DMS53 (cell line): ENCODE measurements around the gene AFG3L2.

Source experiments
- DNase-seq: peaks from one replicate; lab custom pipeline; 2025; lab: John Stamatoyannopoulos, UW

AFG3L2 gene

DNA sequence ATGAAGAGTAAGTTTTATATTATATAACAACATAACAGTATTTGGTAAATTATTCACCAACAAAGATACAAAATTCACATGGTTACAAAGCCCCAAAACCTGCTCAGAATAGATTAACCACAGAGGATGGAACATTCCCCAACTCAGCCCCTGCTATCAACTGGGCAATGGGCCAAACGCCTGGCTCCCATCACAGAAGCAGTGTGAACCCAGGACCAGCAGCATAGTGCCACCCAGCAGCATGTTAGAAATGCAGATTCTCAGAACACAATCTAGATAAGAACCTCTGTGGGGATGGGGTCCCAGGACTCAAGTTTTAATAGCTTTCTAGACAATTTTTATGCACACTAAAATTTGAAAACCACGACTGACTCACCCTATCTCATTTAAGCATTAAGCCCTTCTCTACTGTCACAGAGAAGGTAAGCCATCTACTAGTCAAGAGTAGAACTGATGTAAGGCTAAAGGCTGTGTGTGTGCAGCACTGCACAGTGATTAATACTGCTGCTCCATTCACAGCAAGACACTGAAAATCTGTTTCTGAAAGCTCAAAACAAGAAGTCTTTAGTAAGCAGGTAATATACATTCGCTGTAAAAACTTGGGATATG, 15.2 kb downstream of the AFG3L2 start:
- DNase-seq: no peak

DNA sequence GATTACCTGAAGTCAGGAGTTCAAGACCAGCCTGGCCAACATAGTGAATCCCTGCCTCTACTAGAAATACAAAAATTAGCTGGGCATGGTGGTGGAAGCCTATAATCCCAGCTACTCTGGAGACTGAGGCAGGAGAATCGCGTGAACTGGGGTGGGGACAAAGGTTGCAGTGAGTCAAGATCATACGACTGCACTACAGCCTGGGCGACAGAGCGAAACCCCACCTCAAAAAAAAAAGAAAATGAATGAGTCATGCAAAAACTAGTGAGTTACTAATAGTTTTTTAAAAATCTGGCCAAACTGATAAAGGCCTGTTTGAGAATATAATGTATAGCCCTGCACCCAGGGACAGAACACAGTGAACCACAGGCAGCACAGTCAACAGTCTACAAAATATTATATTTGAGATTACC, 17.5 kb downstream of the AFG3L2 start:
- no peak for DNase-seq

- DNase-seq: no peak
These were observed 24.8 kb downstream of the AFG3L2 start for GRCh38 chr18:12352188-12352587.

DNA sequence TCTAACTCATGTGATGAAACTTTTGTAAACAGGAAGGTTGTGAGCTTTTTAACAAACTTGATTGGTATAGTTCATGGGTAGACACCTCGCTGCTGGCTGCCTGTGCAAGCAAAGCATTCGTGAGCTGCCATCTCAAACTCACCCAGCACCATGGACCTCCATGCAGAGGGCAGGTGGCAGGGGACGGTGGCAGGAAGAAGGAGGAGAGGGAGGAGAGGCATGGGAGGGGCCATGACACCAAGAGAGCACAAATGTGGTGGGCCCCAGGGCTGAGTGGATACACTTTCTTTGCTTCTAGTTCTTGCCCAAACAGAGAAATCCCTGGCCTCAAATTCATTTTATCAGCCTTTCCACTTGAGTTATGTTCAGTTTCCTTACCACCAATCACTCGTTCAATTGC, 29.1 kb downstream of the AFG3L2 start:
- no peak for DNase-seq

DNA sequence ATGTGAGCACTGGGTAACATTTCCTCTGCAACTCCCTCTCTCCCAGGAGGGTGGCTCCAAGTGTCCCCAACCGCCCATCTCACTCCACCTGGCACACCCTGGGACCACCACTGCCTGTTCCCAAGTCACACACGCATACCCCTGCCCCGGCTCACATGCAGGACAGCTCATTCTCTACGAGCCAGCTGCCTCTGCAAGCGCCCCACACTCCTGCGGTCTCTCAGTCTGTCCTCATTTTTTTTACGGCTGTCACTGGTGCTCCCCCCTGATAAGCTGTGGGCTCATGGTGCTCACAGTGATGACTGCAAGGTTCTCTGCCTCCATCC, 30.8 kb downstream of the AFG3L2 start:
- DNase-seq: no peak

DNA sequence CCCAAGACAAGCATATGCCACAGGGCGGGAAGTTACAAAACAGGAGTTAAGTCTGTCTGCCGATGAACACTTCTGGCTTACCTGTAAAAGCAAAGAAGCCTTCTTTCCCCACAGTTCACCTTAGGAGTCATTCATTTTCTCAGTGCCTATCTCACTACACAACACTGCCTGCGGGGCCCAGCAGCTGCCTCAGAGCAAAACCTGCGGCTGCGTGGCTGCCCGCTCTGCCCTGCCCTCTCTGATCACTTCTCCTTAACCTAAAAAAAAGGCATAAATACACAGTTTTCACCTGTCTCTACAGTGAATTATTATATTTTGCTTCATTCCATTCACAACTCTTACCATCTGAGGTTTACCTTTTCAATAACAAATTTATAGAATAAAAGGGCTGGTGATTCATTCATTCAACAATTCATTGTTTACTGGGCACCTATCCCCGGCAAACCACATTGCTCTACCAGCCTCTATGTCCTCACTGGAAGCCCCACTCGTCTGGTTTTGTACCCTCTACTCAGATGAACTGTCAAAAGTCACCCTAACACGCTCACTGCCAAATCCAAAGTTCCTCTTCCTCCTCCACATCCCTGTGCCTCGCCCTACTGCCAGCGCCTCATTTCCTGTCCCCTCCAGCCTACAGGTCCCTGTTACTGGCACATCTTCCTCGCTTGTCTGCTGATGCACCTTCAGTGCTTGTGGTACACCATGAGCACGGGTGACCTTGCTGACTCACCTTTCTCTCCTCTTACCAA, 31.4 kb downstream of the AFG3L2 start:
- DNase-seq: no peak

DNA sequence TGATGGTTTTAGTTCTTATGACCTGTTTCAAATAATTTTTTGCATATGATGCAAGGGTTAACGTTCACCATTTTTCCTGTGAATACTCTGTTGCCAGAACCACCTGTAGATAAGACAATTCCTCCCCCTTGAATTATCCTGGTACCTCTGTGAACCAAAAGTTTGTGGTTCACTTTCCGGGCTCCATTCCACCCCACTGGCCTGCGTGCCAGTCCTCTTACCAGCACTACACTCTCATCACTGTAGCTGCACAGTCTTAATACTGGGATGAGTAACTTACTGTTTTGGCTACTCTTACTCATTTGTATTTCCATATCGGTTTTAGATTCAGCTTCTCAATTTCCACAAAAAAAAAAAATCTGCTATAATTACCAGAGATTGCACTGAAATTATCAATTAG, 34.4 kb downstream of the AFG3L2 start:
- DNase-seq: no peak

- DNase-seq: no peak
These were observed 35.9 kb downstream of the AFG3L2 start for GRCh38 chr18:12340945-12341660.

DNA sequence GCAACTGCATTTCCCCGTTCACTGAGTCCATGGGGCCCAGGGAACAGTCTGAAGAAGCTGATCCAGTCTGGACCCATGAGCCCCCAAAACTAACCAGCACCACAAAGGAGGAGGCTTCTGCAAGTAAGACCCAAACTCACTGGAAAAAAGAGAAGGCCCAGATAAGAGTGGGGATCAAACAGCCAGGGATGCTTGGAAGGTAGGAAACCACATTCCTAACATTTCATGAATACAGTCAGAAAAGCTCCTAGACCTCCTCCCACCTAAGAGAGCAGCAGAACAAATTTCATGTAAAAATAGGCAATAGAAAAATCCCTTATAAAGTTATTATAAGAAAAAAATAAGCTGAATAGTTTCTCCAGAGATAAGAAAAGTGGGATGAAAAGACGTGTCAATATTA, 38.6 kb downstream of the AFG3L2 start:
- no peak for DNase-seq

- DNase-seq: peak; percentile 57
These were observed 40.1 kb downstream of the AFG3L2 start for GRCh38 chr18:12336887-12337286.

GRCh38 chr18:12336171-12336613, 40.8 kb downstream of the AFG3L2 start:
- DNase-seq: peak; percentile 36

- DNase-seq: no peak
These were observed 41.5 kb downstream of the AFG3L2 start for GRCh38 chr18:12335503-12335902.

DNA sequence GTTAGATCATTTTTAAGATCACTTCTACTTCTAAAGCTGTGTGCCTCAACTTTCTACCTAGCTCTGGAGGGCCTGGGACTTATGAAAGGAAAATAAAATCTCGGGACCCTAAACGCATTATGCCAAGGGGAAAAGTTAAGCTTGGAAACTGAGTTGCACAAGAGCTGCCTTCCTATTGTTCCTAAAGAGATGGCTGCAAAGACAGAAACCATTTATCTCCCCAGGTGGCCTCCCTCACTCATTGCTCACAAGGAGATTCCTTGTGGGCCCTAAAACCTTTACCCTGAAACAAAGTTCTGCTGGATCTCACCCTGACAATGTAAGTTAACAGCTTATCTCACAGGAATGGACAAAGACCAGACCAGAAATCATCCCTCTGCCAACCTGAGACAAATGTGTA, 42.2 kb downstream of the AFG3L2 start:
- DNase-seq: no peak

DNA sequence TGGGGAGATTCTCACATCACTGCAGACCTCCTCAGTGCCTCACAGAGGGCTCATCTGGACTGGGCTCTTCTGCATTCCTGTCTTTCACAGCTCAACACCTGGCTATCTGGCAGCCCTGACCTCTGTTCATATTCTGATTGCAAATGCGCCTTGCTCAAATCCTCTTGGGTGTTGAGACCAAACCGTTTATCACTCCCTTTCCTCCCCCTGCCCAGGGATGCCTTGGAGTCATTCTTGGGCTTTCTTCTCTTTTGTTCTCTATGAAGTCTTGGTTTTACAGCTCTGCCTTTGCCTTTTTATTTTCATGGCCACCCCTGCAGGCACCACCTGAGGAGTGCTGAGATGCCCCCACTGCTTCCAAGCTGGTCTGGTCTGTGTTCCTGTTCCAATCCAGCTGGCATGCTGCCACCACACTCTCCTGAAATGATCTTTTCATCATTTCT, 42.6 kb downstream of the AFG3L2 start:
- no peak for DNase-seq

DNA sequence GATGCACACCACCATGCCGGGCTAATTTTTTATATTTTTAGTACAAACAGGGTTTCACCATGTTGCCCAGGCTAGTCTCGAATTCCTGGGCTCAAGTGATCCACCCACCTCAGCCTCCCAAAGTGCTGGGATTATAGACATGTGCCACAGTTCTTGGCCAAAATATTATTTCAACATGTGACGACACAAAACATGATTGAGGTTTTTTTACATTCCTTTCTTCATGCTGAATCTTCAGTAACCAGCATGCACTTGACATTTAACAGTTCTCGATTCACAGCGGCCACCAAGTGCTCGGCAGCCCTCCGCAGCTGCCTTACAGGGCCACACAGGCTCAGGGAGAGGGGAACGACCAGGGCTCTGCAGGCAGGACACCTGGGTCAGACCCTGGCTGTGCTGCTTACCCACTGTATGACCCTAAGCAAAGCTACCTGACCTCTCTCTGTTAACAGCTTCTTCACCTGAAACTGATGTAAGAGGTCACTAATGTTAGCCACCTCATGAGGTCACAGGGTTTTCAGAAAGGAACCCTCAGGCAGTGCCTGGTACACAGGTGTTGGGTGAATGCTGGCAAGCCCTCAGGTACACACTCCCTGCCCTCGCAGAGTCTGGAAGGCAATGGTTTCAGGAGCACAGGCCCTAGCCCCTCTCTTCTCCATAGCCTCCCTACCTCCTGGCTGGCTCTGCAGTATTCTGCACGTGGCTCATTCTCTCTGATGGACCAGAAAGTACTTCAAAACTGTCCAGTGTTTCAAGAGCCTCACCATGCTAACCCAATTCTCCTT, 43.3 kb downstream of the AFG3L2 start:
- DNase-seq: no peak

DNA sequence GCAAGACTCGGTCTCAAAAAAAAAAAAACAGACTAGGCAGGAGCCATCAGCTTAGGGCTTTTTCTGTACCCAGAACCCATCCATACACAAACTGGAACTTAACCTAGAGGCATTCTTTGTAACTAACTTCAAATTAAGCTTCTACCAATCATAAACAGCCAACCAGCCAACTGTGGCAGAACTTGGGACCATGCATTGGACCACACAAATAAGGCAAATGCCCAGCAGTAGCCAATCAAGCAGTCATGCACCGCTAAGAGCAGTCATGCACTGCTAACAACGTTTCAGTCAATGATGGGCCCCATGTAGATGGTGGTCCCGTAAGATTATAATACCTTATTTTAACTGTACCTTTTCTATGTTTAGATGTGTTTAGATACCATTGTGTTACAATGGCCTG, 46.3 kb downstream of the AFG3L2 start:
- no peak for DNase-seq

DNA sequence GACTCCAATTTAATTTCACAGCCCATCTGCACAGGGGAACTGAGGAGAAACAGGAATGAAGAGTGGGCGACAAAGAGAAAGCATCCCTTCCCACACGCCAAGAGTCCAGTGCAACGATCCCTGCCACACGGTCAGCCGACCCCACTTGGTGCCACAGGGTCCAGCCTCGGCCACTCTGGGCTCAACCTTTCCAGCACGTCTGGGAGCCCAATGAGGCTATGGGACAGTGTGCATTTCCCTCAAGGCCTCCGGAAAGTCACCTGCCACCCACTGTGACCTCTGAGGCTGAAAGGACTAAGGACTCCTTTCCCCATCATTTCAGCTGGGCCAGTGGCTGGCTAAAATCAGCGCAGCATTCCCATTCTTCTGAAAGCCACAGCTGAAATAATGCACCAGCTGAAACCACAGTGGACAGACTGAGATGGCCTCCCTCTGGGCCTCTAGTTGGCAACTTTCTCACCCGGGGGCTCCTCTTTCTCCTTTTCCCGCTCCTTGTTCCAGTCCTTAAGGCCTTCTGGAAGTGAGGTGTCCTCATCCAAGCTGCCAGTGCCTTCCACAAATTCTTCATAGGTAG, 47.8 kb downstream of the AFG3L2 start:
- no peak for DNase-seq

GRCh38 chr18:12328179-12328823, 48.7 kb downstream of the AFG3L2 start:
- DNase-seq: no peak

DNA sequence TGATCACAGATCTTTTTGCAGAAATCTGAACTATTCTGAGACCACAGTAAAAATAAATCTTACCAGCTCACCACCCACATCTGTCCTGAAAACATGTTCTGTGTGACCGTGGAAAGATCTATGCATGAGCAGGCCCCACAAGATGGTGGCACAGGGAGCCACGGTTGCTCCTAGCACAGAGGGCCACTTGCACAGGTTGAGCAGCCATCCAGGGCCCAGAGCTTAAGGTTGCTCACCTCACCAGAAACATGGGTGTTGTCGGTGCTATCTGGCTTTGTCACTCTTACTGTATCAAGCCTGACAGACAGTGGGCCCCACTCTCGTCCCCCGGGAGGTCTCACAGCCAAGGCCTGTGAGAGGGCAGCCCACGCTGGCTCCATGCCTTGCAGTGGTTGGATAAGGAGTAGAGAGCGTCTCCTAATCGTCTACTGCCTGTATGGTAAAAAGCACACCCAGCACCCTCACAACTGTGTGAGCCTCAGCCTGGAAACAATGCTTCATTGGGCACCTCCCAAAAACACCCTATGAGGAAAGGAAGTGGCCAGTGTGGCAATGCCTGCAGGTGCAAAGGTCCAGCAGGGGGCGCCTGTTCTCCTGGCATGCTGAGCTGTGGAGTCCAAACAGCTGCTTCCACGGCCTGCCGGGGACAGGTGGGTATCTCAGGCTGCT, 49.4 kb downstream of the AFG3L2 start:
- DNase-seq: peak; percentile 92

DNA sequence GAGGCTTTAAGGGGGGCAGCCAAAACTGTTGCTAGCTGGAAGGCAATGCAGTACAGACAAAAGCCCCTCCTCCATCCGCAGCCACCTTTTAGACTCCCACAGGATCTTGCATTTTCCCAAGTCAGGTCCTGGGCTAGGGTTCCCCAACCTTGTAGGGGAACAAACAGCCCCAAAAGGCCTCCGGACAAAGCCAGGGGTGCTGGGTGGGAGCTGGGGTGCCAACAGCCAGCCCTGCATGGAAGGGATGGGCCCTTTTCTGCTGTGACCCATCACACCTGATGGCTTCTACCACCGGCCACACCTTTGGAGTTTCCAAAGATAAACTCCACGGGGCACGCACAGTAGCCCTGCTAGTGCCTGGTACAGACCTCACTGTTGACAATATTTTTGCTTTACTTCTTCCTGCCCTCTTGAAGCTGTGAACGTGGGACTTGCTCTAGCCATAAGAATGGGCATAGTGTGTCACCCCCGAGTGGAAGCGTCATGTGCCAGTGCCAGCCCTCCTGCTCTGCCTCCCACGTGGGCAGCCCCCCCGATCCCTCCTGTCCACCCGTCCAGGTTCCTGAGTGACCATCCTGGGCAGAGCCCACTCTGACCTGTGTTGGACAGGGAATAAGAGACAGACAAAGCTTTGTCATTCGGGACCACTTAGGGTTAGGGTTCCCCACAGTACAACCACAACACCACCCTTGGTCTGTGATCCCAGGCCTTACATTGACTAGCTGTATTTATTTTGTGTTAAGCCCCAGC, 50.1 kb downstream of the AFG3L2 start:
- no peak for DNase-seq
